ENCODE data around the gene AMBP.

AMBP gene

DNA sequence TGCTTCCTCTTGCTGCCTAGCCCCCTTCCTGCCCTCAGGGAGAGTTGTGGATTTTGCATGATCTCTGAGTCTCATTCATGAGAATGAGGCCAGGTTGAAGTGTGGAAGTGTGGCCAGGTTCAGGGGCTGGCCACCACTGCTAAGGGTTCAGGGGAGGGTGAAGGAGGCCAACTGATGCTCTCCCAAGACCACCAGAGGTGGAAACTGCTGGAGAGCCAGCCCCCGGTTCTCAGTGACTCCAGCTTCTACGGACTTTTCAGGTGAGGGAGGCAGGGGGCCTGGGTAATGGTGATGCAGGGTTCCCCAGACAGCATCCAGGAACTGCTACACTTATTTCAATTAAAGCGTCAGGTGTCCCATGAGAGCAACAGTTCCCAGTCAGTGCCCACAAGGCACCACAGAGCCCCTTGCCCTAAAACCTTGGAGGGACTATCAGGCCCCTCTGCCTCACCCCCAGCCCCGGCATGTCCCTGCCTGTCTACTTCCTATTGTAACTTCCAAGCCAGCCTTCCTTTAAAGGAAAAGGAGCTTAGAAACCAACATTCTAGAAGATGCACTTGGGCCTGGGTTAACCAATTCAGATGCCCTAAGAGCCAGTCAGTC is 50.1 kb downstream of the AMBP start:
- H2BK5ac ChIP-seq (ENCODE audit: low read depth, low read length, poor library complexity, severe bottlenecking) = no peak overlapping the region
- no peak overlapping the region for H4K8ac ChIP-seq (ENCODE audit: low read length)
- H3K27me3 ChIP-seq (ENCODE audit: control insufficient read depth in 1 of 2, insufficient read depth in 1 of 2, low read length in 2 of 2) = no peaks in the 10 kb centered on the region
- no peak for DNase-seq
- H2AFZ ChIP-seq (ENCODE audit: low read depth, low read length) = no peak overlapping the region
- no peak overlapping the region for H3K14ac ChIP-seq (ENCODE audit: low read length in 2 of 2)
- no peak overlapping the region for H3K18ac ChIP-seq (ENCODE audit: low read depth in 1 of 2, low read length in 2 of 2)
- H3K4me2 ChIP-seq (ENCODE audit: low read length, poor library complexity, severe bottlenecking) = no peak overlapping the region
- no peak overlapping the region for H3K4ac ChIP-seq (ENCODE audit: low read depth in 1 of 2, low read length in 2 of 2)
- H4K91ac ChIP-seq (ENCODE audit: low read length) = no peak overlapping the region
- no peak overlapping the region for H3K27ac ChIP-seq (ENCODE audit: low read length, poor library complexity, severe bottlenecking)
- no peak overlapping the region for H3K4me3 ChIP-seq (ENCODE audit: insufficient read depth in 1 of 2, low read depth in 1 of 2, low read length in 2 of 2)
- WGBS = 98% methylated on average over 4 of the region's 4 CpGs
- H3K79me1 ChIP-seq (replicated peaks; ENCODE audit: low read length, poor library complexity, severe bottlenecking) = peaks cover 18% of the 10 kb centered on the region
- no peak overlapping the region for H2AK5ac ChIP-seq (ENCODE audit: low read length, severe bottlenecking)
- H3K9ac ChIP-seq (ENCODE audit: low read length) = no peak overlapping the region
- no peak overlapping the region for H2BK15ac ChIP-seq (ENCODE audit: low read depth, poor library complexity, severe bottlenecking)
- H3K23ac ChIP-seq (ENCODE audit: low read length in 2 of 2) = no peak overlapping the region
- peaks cover 16% of the 10 kb centered on the region for H3K9me3 ChIP-seq (ENCODE audit: control insufficient read depth, low read length)
- H2BK12ac ChIP-seq (ENCODE audit: low read length in 2 of 2) = no peak overlapping the region
- no peak overlapping the region for H2BK120ac ChIP-seq (ENCODE audit: low read depth, low read length)
- H3K36me3 ChIP-seq (ENCODE audit: control insufficient read depth in 1 of 2, insufficient read depth in 2 of 2, low read depth in 1 of 2, low read length in 2 of 2) = peaks cover 77 to 90% of the 10 kb centered on the region in 2 experiments
- no peaks in the 10 kb centered on the region for H3K4me1 ChIP-seq (ENCODE audit: control insufficient read depth, insufficient read depth, low read depth, low read length)

DNA sequence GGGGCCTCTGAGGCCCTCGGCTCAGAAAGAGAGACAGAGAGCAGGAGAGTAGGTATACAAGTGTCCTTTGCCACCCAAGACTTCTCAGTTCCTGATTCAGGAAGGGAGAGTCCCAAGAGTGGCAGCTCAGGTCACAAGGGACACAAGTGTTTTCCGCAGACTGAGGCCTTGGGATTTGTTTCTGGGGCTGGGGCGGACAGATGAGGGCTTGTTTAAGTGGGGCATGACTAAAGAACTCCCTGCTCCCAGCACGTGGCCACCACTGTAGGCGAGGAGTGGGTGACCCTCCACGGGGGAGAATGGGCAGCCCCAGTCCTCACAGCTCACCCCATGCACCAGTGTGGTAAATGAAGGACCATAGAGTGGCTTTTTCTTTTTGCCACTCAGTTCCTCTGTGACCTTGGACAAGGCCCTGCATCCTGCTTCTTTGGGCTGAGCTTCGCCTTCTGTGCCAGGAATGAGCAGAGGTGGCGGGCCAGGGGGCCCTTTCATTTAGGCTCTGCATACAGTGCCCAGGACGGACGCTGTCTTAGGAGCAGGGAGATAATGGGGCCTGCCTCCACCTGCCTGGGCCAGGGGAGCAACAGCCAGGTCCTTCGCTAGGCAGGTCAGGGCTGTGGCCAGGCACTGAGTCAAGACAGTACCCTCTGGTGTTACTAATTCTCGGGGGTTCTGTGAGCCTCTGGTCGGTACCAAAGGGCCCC is 50.8 kb downstream of the AMBP start:
- Histone ChIP-seq H3K4me2 (ENCODE audit: low read length, poor library complexity, severe bottlenecking) (no peak overlapping the region), H3K79me1 (replicated peaks; ENCODE audit: low read length, poor library complexity, severe bottlenecking) (peaks cover 18% of the 10 kb centered on the region), H3K36me3 (ENCODE audit: control insufficient read depth in 1 of 2, insufficient read depth in 2 of 2, low read depth in 1 of 2, low read length in 2 of 2) (peaks cover 71 to 91% of the 10 kb centered on the region in 2 experiments), H3K9ac (ENCODE audit: low read length) (no peak overlapping the region), H3K9me3 (ENCODE audit: control insufficient read depth, low read length) (peaks cover 23% of the 10 kb centered on the region), H3K14ac (ENCODE audit: low read length in 2 of 2) (no peak overlapping the region), H2BK12ac (ENCODE audit: low read length in 2 of 2) (no peak overlapping the region), H3K27me3 (ENCODE audit: control insufficient read depth in 1 of 2, insufficient read depth in 1 of 2, low read length in 2 of 2) (no peaks in the 10 kb centered on the region), H3K4me3 (ENCODE audit: insufficient read depth in 1 of 2, low read depth in 1 of 2, low read length in 2 of 2) (no peak overlapping the region), H3K23ac (ENCODE audit: low read length in 2 of 2) (no peak overlapping the region), H2BK5ac (ENCODE audit: low read depth, low read length, poor library complexity, severe bottlenecking) (no peak overlapping the region), H2BK15ac (ENCODE audit: low read depth, poor library complexity, severe bottlenecking) (no peak overlapping the region), H3K4ac (ENCODE audit: low read depth in 1 of 2, low read length in 2 of 2) (no peak overlapping the region), H3K18ac (ENCODE audit: low read depth in 1 of 2, low read length in 2 of 2) (no peak overlapping the region), H4K8ac (ENCODE audit: low read length) (no peak overlapping the region), H3K4me1 (ENCODE audit: control insufficient read depth, insufficient read depth, low read depth, low read length) (no peaks in the 10 kb centered on the region), H4K91ac (ENCODE audit: low read length) (no peak overlapping the region), H2AK5ac (ENCODE audit: low read length, severe bottlenecking) (no peak overlapping the region), H2AFZ (ENCODE audit: low read depth, low read length) (no peak overlapping the region), H2BK120ac (ENCODE audit: low read depth, low read length) (no peak overlapping the region), H3K27ac (ENCODE audit: low read length, poor library complexity, severe bottlenecking) (no peak overlapping the region)
- no peak for DNase-seq
- WGBS = 97% methylated on average over 13 of the region's 13 CpGs

GRCh38 chr9:114026335-114026734 is 51.8 kb downstream of the AMBP start:
- H4K91ac ChIP-seq (ENCODE audit: low read length) = no peak overlapping the region
- H2BK12ac ChIP-seq (ENCODE audit: low read length in 2 of 2) = no peak overlapping the region
- H3K36me3 ChIP-seq (ENCODE audit: control insufficient read depth in 1 of 2, insufficient read depth in 2 of 2, low read depth in 1 of 2, low read length in 2 of 2) = peaks cover 63 to 98% of the 10 kb centered on the region in 2 experiments
- H3K9me3 ChIP-seq (ENCODE audit: control insufficient read depth, low read length) = peaks cover 33% of the 10 kb centered on the region
- H3K27me3 ChIP-seq (ENCODE audit: control insufficient read depth in 1 of 2, insufficient read depth in 1 of 2, low read length in 2 of 2) = no peaks in the 10 kb centered on the region
- no peak overlapping the region for H3K18ac ChIP-seq (ENCODE audit: low read depth in 1 of 2, low read length in 2 of 2)
- WGBS = 94% methylated on average over 4 of the region's 4 CpGs
- no peak overlapping the region for H3K4me2 ChIP-seq (ENCODE audit: low read length, poor library complexity, severe bottlenecking)
- no peak overlapping the region for H2AFZ ChIP-seq (ENCODE audit: low read depth, low read length)
- H2BK15ac ChIP-seq (ENCODE audit: low read depth, poor library complexity, severe bottlenecking) = no peak overlapping the region
- no peak overlapping the region for H4K8ac ChIP-seq (ENCODE audit: low read length)
- H3K23ac ChIP-seq (ENCODE audit: low read length in 2 of 2) = no peak overlapping the region
- H3K9ac ChIP-seq (ENCODE audit: low read length) = no peak overlapping the region
- H3K4me3 ChIP-seq (ENCODE audit: insufficient read depth in 1 of 2, low read depth in 1 of 2, low read length in 2 of 2) = no peak overlapping the region
- H3K79me1 ChIP-seq (replicated peaks; ENCODE audit: low read length, poor library complexity, severe bottlenecking) = peaks cover 18% of the 10 kb centered on the region
- H2BK120ac ChIP-seq (ENCODE audit: low read depth, low read length) = no peak overlapping the region
- H3K4me1 ChIP-seq (ENCODE audit: control insufficient read depth, insufficient read depth, low read depth, low read length) = no peaks in the 10 kb centered on the region
- H3K14ac ChIP-seq (ENCODE audit: low read length in 2 of 2) = no peak overlapping the region
- H3K27ac ChIP-seq (ENCODE audit: low read length, poor library complexity, severe bottlenecking) = no peak overlapping the region
- no peak overlapping the region for H2BK5ac ChIP-seq (ENCODE audit: low read depth, low read length, poor library complexity, severe bottlenecking)
- no peak overlapping the region for H2AK5ac ChIP-seq (ENCODE audit: low read length, severe bottlenecking)
- no peak overlapping the region for H3K4ac ChIP-seq (ENCODE audit: low read depth in 1 of 2, low read length in 2 of 2)
- DNase-seq = no peak

DNA sequence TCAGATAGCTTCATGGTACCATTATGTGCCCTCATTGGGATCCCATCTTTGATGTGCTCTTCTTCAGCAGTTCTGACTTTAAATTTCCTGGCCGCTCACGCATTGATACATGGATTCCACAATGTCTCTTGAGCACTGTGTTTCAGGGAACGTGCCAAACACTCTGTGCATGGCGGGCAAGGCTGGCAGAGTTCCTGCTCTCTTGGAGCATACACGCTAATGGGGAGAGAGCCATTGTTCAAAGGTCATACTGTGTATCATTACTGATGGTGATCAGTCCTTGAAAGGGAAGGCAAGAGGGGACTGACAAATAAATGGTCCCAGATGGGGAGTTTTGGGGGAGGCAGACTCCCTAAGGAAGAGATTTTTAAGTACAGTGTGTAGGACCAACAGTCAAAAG is 52.3 kb downstream of the AMBP start:
- Histone ChIP-seq H2BK15ac (ENCODE audit: low read depth, poor library complexity, severe bottlenecking) (no peak overlapping the region), H3K4me2 (ENCODE audit: low read length, poor library complexity, severe bottlenecking) (no peak overlapping the region), H2AFZ (ENCODE audit: low read depth, low read length) (no peak overlapping the region), H3K79me1 (replicated peaks; ENCODE audit: low read length, poor library complexity, severe bottlenecking) (peaks cover 18% of the 10 kb centered on the region), H3K36me3 (ENCODE audit: control insufficient read depth in 1 of 2, insufficient read depth in 2 of 2, low read depth in 1 of 2, low read length in 2 of 2) (peaks cover 57 to 98% of the 10 kb centered on the region in 2 experiments), H2BK12ac (ENCODE audit: low read length in 2 of 2) (no peak overlapping the region), H4K91ac (ENCODE audit: low read length) (no peak overlapping the region), H3K23ac (ENCODE audit: low read length in 2 of 2) (no peak overlapping the region), H3K9ac (ENCODE audit: low read length) (no peak overlapping the region), H3K9me3 (ENCODE audit: control insufficient read depth, low read length) (peaks cover 37% of the 10 kb centered on the region), H2BK120ac (ENCODE audit: low read depth, low read length) (no peak overlapping the region), H3K27ac (ENCODE audit: low read length, poor library complexity, severe bottlenecking) (no peak overlapping the region), H3K27me3 (ENCODE audit: control insufficient read depth in 1 of 2, insufficient read depth in 1 of 2, low read length in 2 of 2) (no peaks in the 10 kb centered on the region), H2BK5ac (ENCODE audit: low read depth, low read length, poor library complexity, severe bottlenecking) (no peak overlapping the region), H3K4me1 (ENCODE audit: control insufficient read depth, insufficient read depth, low read depth, low read length) (no peaks in the 10 kb centered on the region), H3K14ac (ENCODE audit: low read length in 2 of 2) (no peak overlapping the region), H3K4ac (ENCODE audit: low read depth in 1 of 2, low read length in 2 of 2) (no peak overlapping the region), H3K4me3 (ENCODE audit: insufficient read depth in 1 of 2, low read depth in 1 of 2, low read length in 2 of 2) (no peak overlapping the region), H3K18ac (ENCODE audit: low read depth in 1 of 2, low read length in 2 of 2) (no peak overlapping the region), H4K8ac (ENCODE audit: low read length) (no peak overlapping the region), H2AK5ac (ENCODE audit: low read length, severe bottlenecking) (no peak overlapping the region)
- 99% methylated on average over 5 of the region's 5 CpGs for WGBS
- DNase-seq = no peak
